HG02798 (cell line): Measurements from ENCODE around the gene ARL2BP.
A peak's percentile ranks its signal among the peaks of the same experiment; 100 is the strongest.
"Not testable (repeated sequence)": the region's sequence is repeated elsewhere in the genome, so short reads cannot be mapped to it uniquely, and the experiment has no call there.

Experiments used
- ATAC-seq: cut with Tn5 transposase; IDR thresholded peaks from one replicate; pipeline ENCODE4 v1.9.1; 2021; ENCODE audit warnings: mild to moderate bottlenecking; ENCODE audit not compliant: unreplicated experiment, poor library complexity

The ARL2BP gene

DNA sequence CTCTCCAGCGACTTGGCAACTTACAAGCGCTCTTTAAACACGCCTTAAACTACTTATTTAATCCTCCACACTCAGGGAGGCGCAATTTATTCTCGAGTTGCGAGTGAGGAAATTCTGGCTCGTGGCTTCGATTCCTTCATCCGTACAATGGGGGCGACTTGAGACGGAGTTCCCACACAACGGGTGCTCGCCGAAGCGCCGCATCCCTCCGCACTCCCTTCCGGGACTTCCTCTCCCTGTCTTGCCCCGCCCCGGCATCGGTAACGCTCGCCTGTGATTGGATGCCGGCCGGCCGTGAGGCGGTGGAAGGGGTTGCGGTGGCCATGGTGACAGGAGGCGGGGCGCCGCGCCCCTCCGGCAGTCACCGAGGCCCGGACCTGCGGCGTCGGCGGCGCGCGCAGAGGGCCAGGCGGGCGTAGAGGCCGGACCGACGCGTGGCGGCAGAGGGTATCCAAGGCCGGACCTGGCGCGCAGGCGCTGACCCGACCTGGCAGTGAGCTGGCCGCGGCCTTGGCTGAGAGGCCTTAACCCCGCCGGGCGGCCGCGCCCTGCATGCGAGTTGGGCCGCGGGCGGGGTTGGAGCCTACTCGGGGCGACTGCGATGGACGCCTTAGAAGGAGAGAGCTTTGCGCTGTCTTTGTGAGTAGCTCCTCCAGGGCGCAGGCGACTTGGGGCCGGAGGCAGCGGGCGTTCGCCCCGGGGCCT, at the start of gene ARL2BP:
ARL2BP (plus strand) TSS at position 493 of the 705 bp plus-strand sequence; CDS start at position 602, 109 bp downstream.
- peak; percentile 98 for ATAC-seq

DNA sequence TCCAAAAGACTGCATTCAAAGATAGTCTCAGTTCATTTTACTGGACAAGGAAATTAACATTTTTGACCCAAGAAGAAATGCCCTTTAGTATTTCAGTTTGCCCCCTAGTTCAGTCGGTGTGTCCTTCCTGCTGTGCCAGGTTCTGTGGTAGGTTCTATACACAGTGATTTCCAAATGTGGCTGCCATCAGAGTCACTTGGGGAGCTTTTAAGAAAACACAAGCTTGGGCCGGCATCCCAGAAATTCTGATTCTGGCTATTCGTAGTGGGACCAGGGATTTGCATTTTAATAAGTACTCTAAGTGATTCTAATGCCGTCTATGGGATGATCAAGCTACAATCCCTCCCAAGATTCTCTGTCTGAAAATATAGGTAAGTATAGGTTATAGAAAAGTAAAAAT, 48.8 kb upstream of the ARL2BP start:
- ATAC-seq, result no peak

- ATAC-seq, result no peak
Observed at GRCh38 chr16:57196753-57197152, 48.3 kb upstream of the ARL2BP start.

DNA sequence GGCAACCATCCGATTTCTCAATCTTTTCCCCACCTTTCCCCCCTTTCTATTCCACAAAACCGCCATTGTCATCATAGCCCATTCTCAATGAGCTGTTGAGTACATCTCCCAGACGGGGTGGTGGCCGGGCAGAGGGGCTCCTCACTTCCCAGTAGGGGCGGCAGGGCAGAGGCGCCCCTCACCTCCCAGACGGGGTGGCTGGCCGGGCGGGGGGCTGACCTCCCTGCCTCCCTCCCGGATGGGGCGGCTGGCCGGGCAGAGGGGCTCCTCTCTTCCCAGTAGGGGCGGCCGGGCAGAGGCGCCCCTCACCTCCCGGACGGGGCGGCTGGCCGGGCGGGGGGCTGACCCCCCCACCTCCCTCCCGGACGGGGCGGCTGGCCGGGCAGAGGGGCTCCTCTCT, 44.7 kb upstream of the ARL2BP start:
- not testable (repeated sequence) for ATAC-seq

GRCh38 chr16:57200926-57201325, 44.1 kb upstream of the ARL2BP start:
- ATAC-seq, result not testable (repeated sequence)

- no peak for ATAC-seq
Observed at GRCh38 chr16:57202095-57202886, 42.8 kb upstream of the ARL2BP start.

- ATAC-seq, result no peak
Observed at GRCh38 chr16:57203451-57203850, 41.6 kb upstream of the ARL2BP start.

DNA sequence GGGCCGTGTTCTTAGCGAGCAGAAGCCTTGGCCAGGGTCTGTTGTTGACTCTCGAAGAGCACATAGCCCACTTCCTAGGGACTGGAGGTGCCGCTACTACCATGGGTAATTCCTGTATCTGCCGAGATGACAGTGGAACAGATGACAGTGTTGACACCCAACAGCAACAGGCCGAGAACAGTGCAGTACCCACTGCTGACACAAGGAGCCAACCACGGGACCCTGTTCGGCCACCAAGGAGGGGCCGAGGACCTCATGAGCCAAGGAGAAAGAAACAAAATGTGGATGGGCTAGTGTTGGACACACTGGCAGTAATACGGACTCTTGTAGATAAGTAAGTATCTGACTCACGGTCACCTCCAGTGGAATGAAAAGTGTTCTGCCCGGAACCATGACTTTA, 40.4 kb upstream of the ARL2BP start:
- ATAC-seq, result no peak

DNA sequence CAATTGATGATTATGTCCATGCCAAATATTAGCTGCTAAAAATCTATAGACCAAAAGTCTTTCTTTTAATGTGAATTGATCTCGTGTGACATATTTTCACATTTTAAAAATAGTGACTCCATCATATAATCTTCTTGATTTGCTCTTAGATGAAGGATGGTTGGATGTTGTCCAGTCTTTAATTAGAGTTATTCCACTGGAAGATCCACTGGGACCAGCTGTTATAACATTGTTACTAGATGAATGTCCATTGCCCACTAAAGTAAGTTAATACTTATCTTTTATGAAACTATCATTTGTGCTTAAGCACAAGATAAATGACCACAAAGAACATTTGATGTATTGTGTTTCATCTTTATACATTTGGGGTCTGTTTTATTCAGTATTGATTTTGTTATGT, 36.1 kb upstream of the ARL2BP start:
- ATAC-seq, result no peak

DNA sequence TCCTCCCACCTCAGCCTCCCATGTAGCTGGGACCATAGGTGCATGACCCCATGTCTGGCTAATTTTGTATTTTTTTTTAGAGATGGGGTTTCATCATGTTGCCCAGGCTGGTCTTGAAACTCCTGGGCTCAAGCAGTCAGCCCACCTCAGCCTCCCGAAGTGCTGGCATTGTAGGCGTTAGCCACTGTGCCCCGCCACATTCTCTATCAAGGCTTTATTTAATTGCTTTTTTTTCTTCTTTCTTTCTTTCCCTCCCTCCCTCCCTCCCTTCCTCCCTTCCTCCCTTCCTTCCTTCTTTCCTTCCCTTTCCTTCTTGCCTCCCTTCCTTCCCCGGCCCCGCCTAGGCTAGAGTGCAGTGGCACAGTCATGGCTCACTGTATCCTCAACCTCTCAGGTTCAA, 35.3 kb upstream of the ARL2BP start:
- ATAC-seq, result no peak

DNA sequence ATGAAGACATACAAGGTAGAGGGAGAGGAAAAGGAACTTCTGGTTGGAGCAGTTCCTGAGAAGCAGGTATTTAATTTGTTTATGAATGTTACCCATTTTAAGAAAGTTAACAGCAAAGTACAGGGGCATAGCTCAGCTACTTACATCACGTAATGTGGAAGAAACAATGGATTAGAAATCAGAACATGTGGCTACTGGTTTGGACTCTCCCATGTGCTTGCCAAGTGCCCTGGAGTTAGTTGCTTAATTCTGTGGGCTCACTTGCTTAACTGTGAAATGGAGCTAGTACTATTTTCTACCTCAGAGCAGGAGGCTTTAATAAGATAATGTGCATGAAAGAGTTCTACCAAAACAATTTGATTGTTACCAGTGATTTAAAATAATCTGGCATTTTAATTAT, 31.6 kb upstream of the ARL2BP start:
- ATAC-seq, result no peak

GRCh38 chr16:57216968-57217367, 28.1 kb upstream of the ARL2BP start:
- no peak for ATAC-seq

DNA sequence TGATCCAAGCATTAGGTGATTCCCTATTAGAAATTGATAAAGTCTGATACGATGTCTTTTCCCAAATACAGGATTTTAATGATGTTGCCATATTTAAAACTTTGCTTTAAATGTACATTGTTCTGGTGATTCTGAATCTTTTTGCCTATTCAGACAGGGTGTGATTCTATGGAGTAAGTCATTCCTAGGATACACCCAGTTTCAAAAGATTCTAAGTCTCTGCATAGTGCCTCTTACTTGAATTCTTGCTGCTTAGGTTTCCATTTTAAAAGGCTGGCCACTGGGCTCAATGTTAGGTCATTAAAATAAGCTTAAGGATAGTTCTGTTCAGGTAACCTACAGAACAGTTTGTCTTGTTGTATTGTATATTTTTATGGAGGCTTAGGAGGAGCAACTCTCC, 22.0 kb upstream of the ARL2BP start:
- no peak for ATAC-seq

GRCh38 chr16:57224651-57225335, 20.3 kb upstream of the ARL2BP start:
- ATAC-seq, result no peak

GRCh38 chr16:57225978-57226377, 19.1 kb upstream of the ARL2BP start:
- ATAC-seq, result no peak

DNA sequence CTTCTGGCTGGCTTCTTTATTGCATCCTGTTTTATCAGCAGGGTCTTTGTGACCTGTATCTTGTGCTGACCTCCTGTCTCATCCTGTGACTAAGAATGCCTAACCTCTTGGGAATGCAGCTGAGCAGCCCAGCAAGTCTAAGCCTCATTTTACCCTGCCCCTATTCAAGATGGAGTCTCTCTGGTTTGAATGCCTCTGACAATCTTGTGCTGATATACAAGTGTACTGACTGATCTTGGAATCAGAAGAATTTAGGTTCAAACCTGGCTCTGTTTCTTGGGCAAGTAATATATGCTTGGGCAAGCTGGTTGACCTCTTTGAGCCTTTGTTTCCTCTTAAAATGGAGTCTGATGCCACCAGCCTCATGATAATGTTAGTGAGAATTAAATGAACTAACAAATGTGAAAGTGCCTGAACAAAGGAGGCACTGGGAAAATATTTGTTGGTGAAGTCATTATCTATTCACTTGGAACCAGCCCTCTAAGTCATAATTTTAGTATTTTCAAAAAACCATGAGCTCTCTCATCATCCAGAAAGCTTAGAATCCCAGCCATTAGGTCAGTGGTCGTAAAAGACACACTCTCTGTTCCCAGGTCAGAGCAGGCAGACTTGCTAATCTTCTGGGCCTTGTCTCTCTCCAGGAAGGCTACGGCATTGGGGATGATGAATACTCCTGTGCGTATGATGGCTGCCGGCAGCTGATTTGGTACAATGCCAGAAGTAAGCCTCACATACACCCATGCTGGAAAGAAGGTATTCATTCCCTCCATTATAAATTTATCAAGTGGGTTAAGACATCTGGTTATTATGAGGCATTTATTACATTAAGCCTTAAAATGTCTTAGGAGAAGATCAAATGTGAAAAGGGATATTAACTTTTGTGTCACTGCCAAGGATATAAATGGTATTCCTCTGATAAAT, 18.1 kb upstream of the ARL2BP start:
- ATAC-seq, result no peak

DNA sequence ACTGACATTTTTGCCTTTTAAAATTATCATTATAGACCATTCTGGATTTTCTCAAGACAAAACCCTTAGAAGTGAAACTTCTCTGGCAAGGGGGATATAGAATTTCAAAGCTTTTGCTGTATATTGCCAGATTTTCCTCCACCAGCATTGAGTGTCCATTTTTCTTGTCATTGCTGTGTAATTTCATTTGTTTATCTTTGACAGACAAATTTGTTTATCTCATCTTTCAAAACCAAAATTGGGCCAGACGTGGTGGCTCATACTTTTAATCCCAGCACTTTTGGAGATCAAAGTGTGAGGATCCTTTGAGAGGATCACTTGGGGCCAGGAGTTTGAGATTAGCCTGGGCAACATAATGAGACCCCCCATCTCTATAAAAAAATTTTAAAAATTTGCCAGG, 16.0 kb upstream of the ARL2BP start:
- no peak for ATAC-seq

DNA sequence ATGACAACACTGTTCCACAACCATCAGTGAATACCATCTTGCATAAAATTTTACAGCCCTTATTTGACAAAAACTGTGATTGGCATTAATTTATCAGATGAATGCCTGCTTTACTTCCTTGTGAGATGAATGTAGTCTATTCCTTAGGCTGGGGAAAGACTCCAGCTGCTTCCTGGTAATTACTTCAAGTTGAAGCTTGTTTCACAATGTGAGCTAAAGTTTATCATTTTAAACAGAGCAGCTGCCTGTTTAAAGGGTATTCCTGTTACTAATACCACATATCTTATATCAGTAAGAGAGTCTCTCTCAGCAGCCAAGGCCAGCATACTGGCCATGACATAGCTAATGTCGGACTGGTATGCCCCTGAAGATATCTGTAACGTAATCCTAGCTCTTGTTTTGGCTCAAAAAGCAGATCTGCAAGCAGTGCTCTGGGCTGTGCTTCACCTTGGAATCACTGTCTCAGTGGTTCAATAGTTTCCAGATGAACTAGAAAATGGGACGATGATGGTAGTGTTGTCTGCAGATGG, 13.2 kb upstream of the ARL2BP start:
- no peak for ATAC-seq

- no peak for ATAC-seq
Observed at GRCh38 chr16:57233944-57234706, 10.9 kb upstream of the ARL2BP start.
